Stomach (tissue), 4 donors: Measurements from ENCODE around the gene AKAP17A.

Source experiments
- CTCF ChIP-seq, 7 experiments: fragments of 450-650 bp in 4 of 7; fragments of 200-600 bp in 3 of 7; sonication (generic) in 3 of 7; IDR thresholded peaks; one replicate each; pipeline ENCODE4 v1.5.1; 2016 to 2019; ENCODE audit warnings: antibody characterized with exemption in 7 of 7, control low read depth in 2 of 7, mild to moderate bottlenecking in 1 of 7
- POLR2A ChIP-seq, 4 donors: fragments of 450-650 bp; IDR thresholded peaks; one replicate each; pipeline ENCODE4 v1.6.1; 2016; ENCODE audit warnings: antibody characterized with exemption in 4 of 4, control low read depth in 2 of 4, mild to moderate bottlenecking in 1 of 4, moderate library complexity in 1 of 4

GRCh38 chrX:1646009-1646408 is 54.6 kb downstream of the AKAP17A start:
- no peak for TF ChIP-seq CTCF (IDR thresholded peaks at IDR 0.05)
- no peak for TF ChIP-seq POLR2A (IDR thresholded peaks at IDR 0.05)
